Measurements from ENCODE around the gene RBFOX1. TPM values are rescaled to one million over a fixed set of nuclear protein-coding genes. Genes with fewer than 3 reads are reported as not detected.

The RBFOX1 gene
- total RNA-seq, 4 donors from 2014 or later, result 0.12 to 0.54 TPM; not detected in 2

GRCh38 chr16:7363422-7364417 is 31.1 kb downstream of the RBFOX1 start:
- H3K4me3 ChIP-seq, result no peak overlapping the region
- ATAC-seq, result no peak
- WGBS, 2 donors (ENCODE audit: low coverage in 1 of 2), result 6 to 12% methylated on average over 13 to 17 of the region's 18 CpGs
- no peaks in the 10 kb centered on the region for H3K36me3 ChIP-seq
- TF ChIP-seq POLR2AphosphoS5 (IDR thresholded peaks at IDR 0.05) (no peak), EP300 (IDR thresholded peaks at IDR 0.05) (no peak), POLR2A (IDR thresholded peaks at IDR 0.05) (no peak)
- TF ChIP-seq, protein P1, sequence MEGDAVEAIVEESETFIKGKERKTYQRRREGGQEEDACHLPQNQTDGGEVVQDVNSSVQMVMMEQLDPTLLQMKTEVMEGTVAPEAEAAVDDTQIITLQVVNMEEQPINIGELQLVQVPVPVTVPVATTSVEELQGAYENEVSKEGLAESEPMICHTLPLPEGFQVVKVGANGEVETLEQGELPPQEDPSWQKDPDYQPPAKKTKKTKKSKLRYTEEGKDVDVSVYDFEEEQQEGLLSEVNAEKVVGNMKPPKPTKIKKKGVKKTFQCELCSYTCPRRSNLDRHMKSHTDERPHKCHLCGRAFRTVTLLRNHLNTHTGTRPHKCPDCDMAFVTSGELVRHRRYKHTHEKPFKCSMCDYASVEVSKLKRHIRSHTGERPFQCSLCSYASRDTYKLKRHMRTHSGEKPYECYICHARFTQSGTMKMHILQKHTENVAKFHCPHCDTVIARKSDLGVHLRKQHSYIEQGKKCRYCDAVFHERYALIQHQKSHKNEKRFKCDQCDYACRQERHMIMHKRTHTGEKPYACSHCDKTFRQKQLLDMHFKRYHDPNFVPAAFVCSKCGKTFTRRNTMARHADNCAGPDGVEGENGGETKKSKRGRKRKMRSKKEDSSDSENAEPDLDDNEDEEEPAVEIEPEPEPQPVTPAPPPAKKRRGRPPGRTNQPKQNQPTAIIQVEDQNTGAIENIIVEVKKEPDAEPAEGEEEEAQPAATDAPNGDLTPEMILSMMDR (IDR thresholded peaks at IDR 0.05), result no peak
- no peak overlapping the region for H3K27ac ChIP-seq
- H3K27me3 ChIP-seq, result no peaks in the 10 kb centered on the region
- H3K9me3 ChIP-seq, result no peaks in the 10 kb centered on the region
- peaks cover 0 to 12% (median 0%) of the 10 kb centered on the region in 3 donors for H3K4me1 ChIP-seq

DNA sequence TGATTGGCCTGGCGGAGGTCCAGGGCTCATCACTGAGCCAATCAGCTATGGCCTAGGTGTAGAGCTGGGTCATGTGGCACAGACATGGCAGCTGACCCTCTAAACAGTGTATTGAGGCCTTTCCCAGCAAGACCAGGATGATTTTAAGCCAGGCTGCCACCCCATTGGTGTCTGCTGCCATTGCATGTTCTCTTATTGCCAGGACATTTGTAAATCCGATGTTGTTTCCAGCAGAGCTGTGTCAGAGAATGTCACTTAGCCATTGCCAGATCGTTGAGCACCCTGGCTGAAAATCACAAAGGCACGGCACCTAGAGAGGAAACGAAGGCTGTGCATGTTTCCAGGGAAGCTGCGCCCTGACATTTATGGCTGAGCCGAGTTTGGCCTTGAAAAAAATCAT is 33.4 kb downstream of the RBFOX1 start:
- no peak for ATAC-seq
- no peak overlapping the region for H3K27ac ChIP-seq
- no peaks in the 10 kb centered on the region for H3K27me3 ChIP-seq
- H3K4me1 ChIP-seq, result peaks cover 0 to 12% (median 0%) of the 10 kb centered on the region in 3 donors
- TF ChIP-seq, protein P1 (IDR thresholded peaks at IDR 0.05), result no peak
- no peak for TF ChIP-seq EP300 (IDR thresholded peaks at IDR 0.05)
- TF ChIP-seq POLR2A (IDR thresholded peaks at IDR 0.05), result no peak
- no peak for TF ChIP-seq POLR2AphosphoS5 (IDR thresholded peaks at IDR 0.05)
- WGBS, 2 donors (ENCODE audit: low coverage in 1 of 2), result 90% methylated on average over 6 of the region's 7 CpGs; no CpG with 5 or more reads in 1 of the 2 donors
- H3K4me3 ChIP-seq, result no peak overlapping the region
- H3K9me3 ChIP-seq, result no peaks in the 10 kb centered on the region
- H3K36me3 ChIP-seq, result no peaks in the 10 kb centered on the region

DNA sequence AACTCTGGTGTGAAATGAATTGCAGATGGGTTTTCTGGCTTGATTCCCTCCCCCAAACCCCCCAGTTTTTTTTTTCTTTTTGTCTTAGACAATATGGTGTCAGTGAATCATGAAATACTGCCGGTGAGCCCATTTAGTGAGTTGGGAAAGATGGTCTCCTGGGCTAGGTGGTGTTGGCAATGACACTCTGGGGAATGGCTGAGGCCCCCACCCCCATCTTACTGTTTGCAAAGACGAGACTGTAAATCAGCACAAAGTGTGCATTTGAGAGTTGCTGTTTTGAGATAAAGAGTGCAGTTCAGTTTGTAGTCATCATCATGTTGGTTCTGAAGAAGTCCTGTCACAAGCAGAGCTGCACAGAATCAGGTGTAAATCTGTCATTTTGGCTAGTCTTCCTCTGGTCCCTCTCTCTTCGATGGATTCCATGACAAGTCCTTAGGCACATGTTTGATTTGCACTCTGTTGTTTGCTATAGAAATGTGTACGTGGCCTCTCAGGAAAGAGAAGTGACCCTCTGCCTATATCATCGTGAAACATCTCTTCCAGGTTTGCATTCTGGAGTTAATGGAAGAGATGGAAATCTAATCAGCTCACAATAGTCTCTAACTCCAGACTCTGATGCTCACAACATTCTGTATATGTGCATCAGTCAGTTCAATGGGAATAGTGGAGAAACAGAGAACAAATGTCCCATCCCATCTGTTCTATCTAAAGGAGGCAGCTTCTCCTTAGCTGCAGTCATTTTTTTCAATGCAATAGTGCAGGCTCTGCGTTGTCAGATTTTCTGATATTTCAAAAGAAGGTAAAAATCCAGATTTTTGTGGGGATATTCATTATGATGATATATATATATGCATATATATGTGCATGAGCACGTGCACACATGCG is 34.6 kb downstream of the RBFOX1 start:
- TF ChIP-seq EP300 (IDR thresholded peaks at IDR 0.05) (no peak), POLR2A (IDR thresholded peaks at IDR 0.05) (no peak), POLR2AphosphoS5 (IDR thresholded peaks at IDR 0.05) (no peak)
- TF ChIP-seq, protein P1 (IDR thresholded peaks at IDR 0.05), result no peak
- H3K4me1 ChIP-seq, result peaks cover 0 to 12% (median 0%) of the 10 kb centered on the region in 3 donors
- no peaks in the 10 kb centered on the region for H3K36me3 ChIP-seq
- no peak overlapping the region for H3K27ac ChIP-seq
- H3K4me3 ChIP-seq, result no peak overlapping the region
- 78 to 84% methylated on average over 4 to 5 of the region's 8 CpGs for WGBS, 2 donors (ENCODE audit: low coverage in 1 of 2)
- H3K9me3 ChIP-seq, result no peaks in the 10 kb centered on the region
- no peaks in the 10 kb centered on the region for H3K27me3 ChIP-seq
- no peak for ATAC-seq

GRCh38 chr16:7369204-7369603 is 36.6 kb downstream of the RBFOX1 start:
- ATAC-seq, result no peak
- no peaks in the 10 kb centered on the region for H3K36me3 ChIP-seq
- TF ChIP-seq, protein P1 (IDR thresholded peaks at IDR 0.05), result no peak
- TF ChIP-seq POLR2AphosphoS5 (IDR thresholded peaks at IDR 0.05) (no peak), EP300 (IDR thresholded peaks at IDR 0.05) (no peak), POLR2A (IDR thresholded peaks at IDR 0.05) (no peak)
- no peaks in the 10 kb centered on the region for H3K9me3 ChIP-seq
- no peak overlapping the region for H3K4me3 ChIP-seq
- WGBS, 2 donors (ENCODE audit: low coverage in 1 of 2), result 69 to 80% methylated on average over 1 to 4 of the region's 4 CpGs
- no peaks in the 10 kb centered on the region for H3K27me3 ChIP-seq
- no peaks in the 10 kb centered on the region for H3K4me1 ChIP-seq
- H3K27ac ChIP-seq, result no peak overlapping the region
